ENCODE results near the gene BACE1. TPM values are rescaled to one million over a fixed set of nuclear protein-coding genes. Genes with fewer than 3 reads are reported as not detected.

The BACE1 gene
- 1 to 10 TPM; 4.9 to 6.9 TPM for polyA plus RNA-seq

- Histone ChIP-seq H3K9me3 (ENCODE audit: control insufficient read depth in 2 of 2, insufficient read depth in 1 of 2, low read depth in 1 of 2, low read length in 1 of 2) (no peaks in the 10 kb centered on the region), H3K4me1 (ENCODE audit: control insufficient read depth in 2 of 2, insufficient read depth in 2 of 2, low read length in 1 of 2) (peaks cover 4 to 13% of the 10 kb centered on the region in 2 donors), H3K36me3 (ENCODE audit: control insufficient read depth in 2 of 2, insufficient read depth in 2 of 2, low read length in 1 of 2) (no peaks in the 10 kb centered on the region), H3K27ac (ENCODE audit: low read depth in 2 of 2, low read length in 1 of 2) (peak within 1 kb of the TSS; percentile 27 to 31), H3K4me3 (ENCODE audit: low read depth in 1 of 2, low read length in 2 of 2) (peak within 1 kb of the TSS; percentile 72 to 76), H3K27me3 (ENCODE audit: control insufficient read depth in 1 of 2, insufficient read depth in 2 of 2, low read length in 2 of 2) (no peaks in the 10 kb centered on the region)
- WGBS, 2 donors: 6 to 7% methylated on average over 29 of the region's 29 CpGs
These were observed at the start of gene BACE1 for GRCh38 chr11:117316197-117316961. TSS of gene BACE1 (minus strand) at chr11:117316256. CDS start at chr11:117315795, 461 bp downstream.

GRCh38 chr11:117361432-117361831, 45.4 kb upstream of the BACE1 start:
- H3K27ac ChIP-seq (ENCODE audit: low read depth in 2 of 2, low read length in 1 of 2): no peak overlapping the region
- H3K4me3 ChIP-seq (ENCODE audit: low read depth in 1 of 2, low read length in 2 of 2): no peak overlapping the region
- no peaks in the 10 kb centered on the region for H3K4me1 ChIP-seq (ENCODE audit: control insufficient read depth in 2 of 2, insufficient read depth in 2 of 2, low read length in 1 of 2)
- peaks cover 5 to 22% of the 10 kb centered on the region in 2 donors for H3K36me3 ChIP-seq (ENCODE audit: control insufficient read depth in 2 of 2, insufficient read depth in 2 of 2, low read length in 1 of 2)
- 90 to 97% methylated on average over 8 of the region's 8 CpGs for WGBS, 2 donors
- no peaks in the 10 kb centered on the region for H3K27me3 ChIP-seq (ENCODE audit: control insufficient read depth in 1 of 2, insufficient read depth in 2 of 2, low read length in 2 of 2)
- no peaks in the 10 kb centered on the region for H3K9me3 ChIP-seq (ENCODE audit: control insufficient read depth in 2 of 2, insufficient read depth in 1 of 2, low read depth in 1 of 2, low read length in 1 of 2)

GRCh38 chr11:117356126-117356890, 40.3 kb upstream of the BACE1 start:
- Histone ChIP-seq H3K4me1 (ENCODE audit: control insufficient read depth in 2 of 2, insufficient read depth in 2 of 2, low read length in 1 of 2) (no peaks in the 10 kb centered on the region), H3K4me3 (ENCODE audit: low read depth in 1 of 2, low read length in 2 of 2) (no peak overlapping the region), H3K36me3 (ENCODE audit: control insufficient read depth in 2 of 2, insufficient read depth in 2 of 2, low read length in 1 of 2) (peaks cover 10 to 16% of the 10 kb centered on the region in 2 donors), H3K27me3 (ENCODE audit: control insufficient read depth in 1 of 2, insufficient read depth in 2 of 2, low read length in 2 of 2) (no peaks in the 10 kb centered on the region), H3K9me3 (ENCODE audit: control insufficient read depth in 2 of 2, insufficient read depth in 1 of 2, low read depth in 1 of 2, low read length in 1 of 2) (no peaks in the 10 kb centered on the region), H3K27ac (ENCODE audit: low read depth in 2 of 2, low read length in 1 of 2) (no peak overlapping the region)
- 81% methylated on average over 9 of the region's 9 CpGs for WGBS, 2 donors

- H3K27ac ChIP-seq (ENCODE audit: low read depth in 2 of 2, low read length in 1 of 2): no peak overlapping the region
- peaks cover 10 to 15% of the 10 kb centered on the region in 2 donors for H3K36me3 ChIP-seq (ENCODE audit: control insufficient read depth in 2 of 2, insufficient read depth in 2 of 2, low read length in 1 of 2)
- no peaks in the 10 kb centered on the region for H3K27me3 ChIP-seq (ENCODE audit: control insufficient read depth in 1 of 2, insufficient read depth in 2 of 2, low read length in 2 of 2)
- WGBS, 2 donors: 89 to 94% methylated on average over 4 of the region's 4 CpGs
- H3K4me3 ChIP-seq (ENCODE audit: low read depth in 1 of 2, low read length in 2 of 2): no peak overlapping the region
- H3K4me1 ChIP-seq (ENCODE audit: control insufficient read depth in 2 of 2, insufficient read depth in 2 of 2, low read length in 1 of 2): no peaks in the 10 kb centered on the region
- no peaks in the 10 kb centered on the region for H3K9me3 ChIP-seq (ENCODE audit: control insufficient read depth in 2 of 2, insufficient read depth in 1 of 2, low read depth in 1 of 2, low read length in 1 of 2)
These were observed 38.5 kb upstream of the BACE1 start for GRCh38 chr11:117354550-117354949.

GRCh38 chr11:117345039-117345438, 29.0 kb upstream of the BACE1 start:
- 88% methylated on average over 2 of the region's 2 CpGs for WGBS, 2 donors

DNA sequence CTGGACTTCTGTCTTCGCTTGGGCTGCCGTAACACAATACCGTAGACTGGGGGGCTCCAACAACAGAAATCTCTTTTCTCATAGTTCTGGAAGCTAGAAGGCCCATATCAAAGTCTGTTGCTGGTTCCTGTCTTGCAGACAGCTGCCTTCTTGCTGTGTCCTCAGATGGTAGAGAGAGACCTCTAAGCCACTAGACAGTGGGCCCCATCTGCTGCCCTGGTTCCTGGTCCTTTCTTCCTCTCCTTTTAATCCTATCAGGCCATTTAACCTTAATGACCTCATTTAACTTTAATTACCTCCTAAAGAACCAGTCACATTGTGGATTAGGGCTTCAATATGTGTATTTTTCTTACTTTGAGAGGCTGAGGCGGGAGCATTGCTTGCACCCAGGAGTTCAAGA, 21.0 kb upstream of the BACE1 start:
- no peaks in the 10 kb centered on the region for H3K27me3 ChIP-seq (ENCODE audit: control insufficient read depth in 1 of 2, insufficient read depth in 2 of 2, low read length in 2 of 2)
- H3K27ac ChIP-seq (ENCODE audit: low read depth in 2 of 2, low read length in 1 of 2): no peak overlapping the region
- no peaks in the 10 kb centered on the region for H3K9me3 ChIP-seq (ENCODE audit: control insufficient read depth in 2 of 2, insufficient read depth in 1 of 2, low read depth in 1 of 2, low read length in 1 of 2)
- 97 to 100% methylated on average over 4 of the region's 4 CpGs for whole genome bisulfite sequencing, 2 donors
- no peaks in the 10 kb centered on the region for H3K4me1 ChIP-seq (ENCODE audit: control insufficient read depth in 2 of 2, insufficient read depth in 2 of 2, low read length in 1 of 2)
- H3K4me3 ChIP-seq (ENCODE audit: low read depth in 1 of 2, low read length in 2 of 2): no peak overlapping the region
- H3K36me3 ChIP-seq (ENCODE audit: control insufficient read depth in 2 of 2, insufficient read depth in 2 of 2, low read length in 1 of 2): no peaks in the 10 kb centered on the region

More at GRCh38 chr11:117345039-117345438, 29.0 kb upstream of the BACE1 start:
- Histone ChIP-seq H3K4me1 (ENCODE audit: control insufficient read depth in 2 of 2, insufficient read depth in 2 of 2, low read length in 1 of 2) (no peaks in the 10 kb centered on the region), H3K36me3 (ENCODE audit: control insufficient read depth in 2 of 2, insufficient read depth in 2 of 2, low read length in 1 of 2) (peaks cover 4 to 11% of the 10 kb centered on the region in 2 donors), H3K4me3 (ENCODE audit: low read depth in 1 of 2, low read length in 2 of 2) (no peak overlapping the region), H3K27ac (ENCODE audit: low read depth in 2 of 2, low read length in 1 of 2) (no peak overlapping the region), H3K27me3 (ENCODE audit: control insufficient read depth in 1 of 2, insufficient read depth in 2 of 2, low read length in 2 of 2) (no peaks in the 10 kb centered on the region), H3K9me3 (ENCODE audit: control insufficient read depth in 2 of 2, insufficient read depth in 1 of 2, low read depth in 1 of 2, low read length in 1 of 2) (no peaks in the 10 kb centered on the region)

GRCh38 chr11:117335399-117335798, 19.3 kb upstream of the BACE1 start:
- Histone ChIP-seq H3K4me3 (ENCODE audit: low read depth in 1 of 2, low read length in 2 of 2) (no peak overlapping the region), H3K27me3 (ENCODE audit: control insufficient read depth in 1 of 2, insufficient read depth in 2 of 2, low read length in 2 of 2) (no peaks in the 10 kb centered on the region), H3K36me3 (ENCODE audit: control insufficient read depth in 2 of 2, insufficient read depth in 2 of 2, low read length in 1 of 2) (no peaks in the 10 kb centered on the region), H3K9me3 (ENCODE audit: control insufficient read depth in 2 of 2, insufficient read depth in 1 of 2, low read depth in 1 of 2, low read length in 1 of 2) (no peaks in the 10 kb centered on the region), H3K4me1 (ENCODE audit: control insufficient read depth in 2 of 2, insufficient read depth in 2 of 2, low read length in 1 of 2) (no peaks in the 10 kb centered on the region), H3K27ac (ENCODE audit: low read depth in 2 of 2, low read length in 1 of 2) (no peak overlapping the region)
- WGBS, 2 donors: 96% methylated on average over 5 of the region's 5 CpGs

DNA sequence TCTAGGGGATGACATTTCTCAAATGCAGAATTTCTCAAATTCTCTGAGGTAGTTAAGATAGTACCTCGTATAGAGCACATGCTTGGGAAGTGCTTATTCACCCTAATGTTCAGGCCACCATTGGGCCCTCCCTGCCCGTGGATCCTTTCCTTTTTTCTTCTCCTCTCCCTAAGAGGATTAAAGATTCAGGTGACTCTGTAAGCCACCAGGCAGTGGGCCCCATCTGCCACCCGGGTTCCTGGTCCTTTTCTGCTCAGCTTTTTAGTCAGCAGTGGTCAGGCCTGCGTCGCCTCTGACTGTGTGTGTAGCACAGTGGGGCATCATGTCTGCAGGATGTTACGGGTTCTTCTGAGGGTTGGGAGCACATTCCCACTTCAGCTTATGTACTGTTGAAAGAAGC, 18.8 kb upstream of the BACE1 start:
- Histone ChIP-seq H3K36me3 (ENCODE audit: control insufficient read depth in 2 of 2, insufficient read depth in 2 of 2, low read length in 1 of 2) (no peaks in the 10 kb centered on the region), H3K27me3 (ENCODE audit: control insufficient read depth in 1 of 2, insufficient read depth in 2 of 2, low read length in 2 of 2) (no peaks in the 10 kb centered on the region)
- 91% methylated on average over 6 of the region's 6 CpGs for WGBS, 2 donors

GRCh38 chr11:117333917-117334316, 17.9 kb upstream of the BACE1 start:
- WGBS, 2 donors: 80 to 81% methylated on average over 9 of the region's 9 CpGs
- Histone ChIP-seq H3K4me3 (ENCODE audit: low read depth in 1 of 2, low read length in 2 of 2) (no peak overlapping the region), H3K27me3 (ENCODE audit: control insufficient read depth in 1 of 2, insufficient read depth in 2 of 2, low read length in 2 of 2) (no peaks in the 10 kb centered on the region), H3K36me3 (ENCODE audit: control insufficient read depth in 2 of 2, insufficient read depth in 2 of 2, low read length in 1 of 2) (no peaks in the 10 kb centered on the region), H3K4me1 (ENCODE audit: control insufficient read depth in 2 of 2, insufficient read depth in 2 of 2, low read length in 1 of 2) (peaks cover 0 to 5% of the 10 kb centered on the region in 2 donors), H3K27ac (ENCODE audit: low read depth in 2 of 2, low read length in 1 of 2) (no peak overlapping the region), H3K9me3 (ENCODE audit: control insufficient read depth in 2 of 2, insufficient read depth in 1 of 2, low read depth in 1 of 2, low read length in 1 of 2) (no peaks in the 10 kb centered on the region)

More for the DNA sequence above, 18.8 kb upstream of the BACE1 start:
- Histone ChIP-seq H3K9me3 (ENCODE audit: control insufficient read depth in 2 of 2, insufficient read depth in 1 of 2, low read depth in 1 of 2, low read length in 1 of 2) (no peaks in the 10 kb centered on the region), H3K27ac (ENCODE audit: low read depth in 2 of 2, low read length in 1 of 2) (no peak overlapping the region), H3K4me1 (ENCODE audit: control insufficient read depth in 2 of 2, insufficient read depth in 2 of 2, low read length in 1 of 2) (peaks cover 0 to 2% of the 10 kb centered on the region in 2 donors), H3K4me3 (ENCODE audit: low read depth in 1 of 2, low read length in 2 of 2) (no peak overlapping the region)

Measured in esophagus (tissue), 2 donors.